ENCODE data around the gene PKP1.

The PKP1 gene

DNA sequence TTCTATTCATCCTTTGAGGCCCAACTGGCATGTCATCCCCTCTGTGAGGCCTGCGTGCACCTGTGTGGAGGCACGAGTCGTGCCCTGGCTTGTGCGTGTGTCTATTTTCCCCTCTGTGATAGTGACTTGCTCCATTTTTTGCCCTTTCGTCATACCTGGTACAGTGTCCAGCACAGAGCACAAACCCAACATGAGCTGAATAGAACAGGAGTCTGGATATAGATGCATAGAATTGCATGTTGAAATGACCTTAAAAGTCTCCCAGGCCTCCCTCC is 61.7 kb downstream of the PKP1 start:
- H3F3A ChIP-seq (ENCODE audit: insufficient read depth, low read length): no peaks in the 10 kb centered on the region
- H3K9ac ChIP-seq (ENCODE audit: low read length): no peak overlapping the region
- H3K9me2 ChIP-seq (ENCODE audit: low read depth, low read length): no peaks in the 10 kb centered on the region
- H2AFZ ChIP-seq (ENCODE audit: low read length): no peak overlapping the region
- H3K27me3 ChIP-seq (ENCODE audit: insufficient read depth, low read length): peaks cover 4% of the 10 kb centered on the region; the same call in 1 of the 2 replicates
- no peaks in the 10 kb centered on the region for H3K4me1 ChIP-seq (ENCODE audit: insufficient read depth, low read length, severe bottlenecking)
- TF ChIP-seq, protein P1, sequence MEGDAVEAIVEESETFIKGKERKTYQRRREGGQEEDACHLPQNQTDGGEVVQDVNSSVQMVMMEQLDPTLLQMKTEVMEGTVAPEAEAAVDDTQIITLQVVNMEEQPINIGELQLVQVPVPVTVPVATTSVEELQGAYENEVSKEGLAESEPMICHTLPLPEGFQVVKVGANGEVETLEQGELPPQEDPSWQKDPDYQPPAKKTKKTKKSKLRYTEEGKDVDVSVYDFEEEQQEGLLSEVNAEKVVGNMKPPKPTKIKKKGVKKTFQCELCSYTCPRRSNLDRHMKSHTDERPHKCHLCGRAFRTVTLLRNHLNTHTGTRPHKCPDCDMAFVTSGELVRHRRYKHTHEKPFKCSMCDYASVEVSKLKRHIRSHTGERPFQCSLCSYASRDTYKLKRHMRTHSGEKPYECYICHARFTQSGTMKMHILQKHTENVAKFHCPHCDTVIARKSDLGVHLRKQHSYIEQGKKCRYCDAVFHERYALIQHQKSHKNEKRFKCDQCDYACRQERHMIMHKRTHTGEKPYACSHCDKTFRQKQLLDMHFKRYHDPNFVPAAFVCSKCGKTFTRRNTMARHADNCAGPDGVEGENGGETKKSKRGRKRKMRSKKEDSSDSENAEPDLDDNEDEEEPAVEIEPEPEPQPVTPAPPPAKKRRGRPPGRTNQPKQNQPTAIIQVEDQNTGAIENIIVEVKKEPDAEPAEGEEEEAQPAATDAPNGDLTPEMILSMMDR (IDR thresholded peaks at IDR 0.05; ENCODE audit: low read length): no peak
- no peaks in the 10 kb centered on the region for H3K9me3 ChIP-seq (ENCODE audit: low read length)
- H3K4me3 ChIP-seq (ENCODE audit: low read depth, low read length, poor library complexity, severe bottlenecking): no peak overlapping the region
- H4K20me1 ChIP-seq (ENCODE audit: insufficient read depth, low read length): no peaks in the 10 kb centered on the region
- H3K79me2 ChIP-seq (ENCODE audit: insufficient read depth, low read length): no peaks in the 10 kb centered on the region
- H3K27ac ChIP-seq (ENCODE audit: low read depth, low read length, poor library complexity, severe bottlenecking): no peak overlapping the region
- H3K4me2 ChIP-seq (ENCODE audit: low read length): no peak overlapping the region
- H3K36me3 ChIP-seq (ENCODE audit: insufficient read depth, low read length): no peaks in the 10 kb centered on the region

DNA sequence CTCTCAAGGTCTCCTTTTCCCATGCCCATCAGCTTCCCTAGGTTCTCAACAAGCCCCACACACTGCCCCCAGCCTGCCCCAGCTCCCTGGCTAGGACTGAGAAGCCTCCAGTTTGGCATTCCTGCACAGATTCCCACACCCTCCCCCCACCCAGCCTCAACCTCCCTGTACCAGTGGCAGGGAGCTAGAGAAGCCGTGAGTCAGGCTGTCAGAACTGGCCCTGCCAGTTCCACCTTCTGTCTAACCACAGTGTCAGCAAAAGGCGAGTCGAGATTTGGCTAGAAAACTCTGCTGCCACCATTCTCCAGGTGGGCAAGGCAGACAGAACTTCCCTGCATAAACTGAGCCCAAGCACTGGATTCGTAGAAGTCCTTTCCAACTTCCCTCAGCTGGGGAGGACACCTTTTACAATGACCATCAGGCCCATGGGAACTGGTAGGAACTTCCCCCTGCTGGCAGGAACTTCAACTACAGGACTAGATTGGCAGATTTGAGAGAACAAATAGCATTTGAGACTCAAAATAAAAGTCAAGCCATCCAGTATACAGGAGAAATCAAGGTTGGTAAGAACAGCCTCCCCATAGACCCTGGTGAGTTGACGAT is 63.1 kb downstream of the PKP1 start:
- no peak overlapping the region for H3K27ac ChIP-seq (ENCODE audit: low read depth, low read length, poor library complexity, severe bottlenecking)
- no peaks in the 10 kb centered on the region for H3K36me3 ChIP-seq (ENCODE audit: insufficient read depth, low read length)
- H3K79me2 ChIP-seq (ENCODE audit: insufficient read depth, low read length): no peaks in the 10 kb centered on the region
- no peaks in the 10 kb centered on the region for H4K20me1 ChIP-seq (ENCODE audit: insufficient read depth, low read length)
- no peak overlapping the region for H3K4me2 ChIP-seq (ENCODE audit: low read length)
- no peaks in the 10 kb centered on the region for H3K9me2 ChIP-seq (ENCODE audit: low read depth, low read length)
- TF ChIP-seq, protein P1 (IDR thresholded peaks at IDR 0.05; ENCODE audit: low read length): peak; percentile 55
- TF ChIP-seq EZH2 (IDR thresholded peaks at IDR 0.05; ENCODE audit: borderline replicate concordance, low read length): no peak
- no peak overlapping the region for H2AFZ ChIP-seq (ENCODE audit: low read length)
- no peak overlapping the region for H3K4me3 ChIP-seq (ENCODE audit: low read depth, low read length, poor library complexity, severe bottlenecking)
- H3K27me3 ChIP-seq (ENCODE audit: insufficient read depth, low read length): peaks cover 4% of the 10 kb centered on the region; the same call in 1 of the 2 replicates
- no peaks in the 10 kb centered on the region for H3F3A ChIP-seq (ENCODE audit: insufficient read depth, low read length)
- no peaks in the 10 kb centered on the region for H3K9me3 ChIP-seq (ENCODE audit: low read length)
- H3K9ac ChIP-seq (ENCODE audit: low read length): no peak overlapping the region
- no peaks in the 10 kb centered on the region for H3K4me1 ChIP-seq (ENCODE audit: insufficient read depth, low read length, severe bottlenecking)

DNA sequence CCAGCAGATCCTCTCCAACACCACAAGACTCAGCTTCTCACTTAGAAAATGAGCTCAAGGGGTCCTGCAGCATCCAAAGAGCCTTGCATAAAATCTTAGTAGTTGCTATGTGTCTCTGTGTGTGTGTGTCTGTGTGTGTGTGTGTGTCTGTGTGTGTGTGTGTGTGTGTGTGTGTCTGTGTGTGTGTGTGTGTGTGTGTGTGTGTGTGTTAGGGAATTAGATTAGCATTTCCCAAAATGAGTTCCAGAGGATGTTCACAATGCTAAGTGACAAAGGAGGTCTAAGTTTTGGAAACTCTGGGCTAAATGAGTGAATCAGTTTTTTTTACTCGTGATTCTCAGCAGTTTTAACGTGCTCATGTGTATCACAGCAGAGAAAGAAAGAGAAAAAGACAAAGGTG is 63.7 kb downstream of the PKP1 start:
- no peaks in the 10 kb centered on the region for H4K20me1 ChIP-seq (ENCODE audit: insufficient read depth, low read length)
- H3K9me2 ChIP-seq (ENCODE audit: low read depth, low read length): no peaks in the 10 kb centered on the region
- H3K27ac ChIP-seq (ENCODE audit: low read depth, low read length, poor library complexity, severe bottlenecking): no peak overlapping the region
- H3K27me3 ChIP-seq (ENCODE audit: insufficient read depth, low read length): peaks cover 4% of the 10 kb centered on the region; the same call in 1 of the 2 replicates
- H3F3A ChIP-seq (ENCODE audit: insufficient read depth, low read length): no peaks in the 10 kb centered on the region
- H3K36me3 ChIP-seq (ENCODE audit: insufficient read depth, low read length): no peaks in the 10 kb centered on the region
- no peaks in the 10 kb centered on the region for H3K4me1 ChIP-seq (ENCODE audit: insufficient read depth, low read length, severe bottlenecking)
- H3K4me3 ChIP-seq (ENCODE audit: low read depth, low read length, poor library complexity, severe bottlenecking): no peak overlapping the region
- no peak overlapping the region for H3K4me2 ChIP-seq (ENCODE audit: low read length)
- no peak overlapping the region for H2AFZ ChIP-seq (ENCODE audit: low read length)
- H3K9ac ChIP-seq (ENCODE audit: low read length): no peak overlapping the region
- TF ChIP-seq, protein P1 (IDR thresholded peaks at IDR 0.05; ENCODE audit: low read length): no peak
- TF ChIP-seq EZH2 (IDR thresholded peaks at IDR 0.05; ENCODE audit: borderline replicate concordance, low read length): no peak
- H3K79me2 ChIP-seq (ENCODE audit: insufficient read depth, low read length): no peaks in the 10 kb centered on the region
- H3K9me3 ChIP-seq (ENCODE audit: low read length): no peaks in the 10 kb centered on the region
